HepG2 (cell line): ENCODE results near the gene RBM8A. TPM values are rescaled to one million over a fixed set of nuclear protein-coding genes. Genes with fewer than 3 reads are reported as not detected.

Experiments used
- CSRNP2 ChIP-seq: sonication (generic); formaldehyde crosslinking; conservative IDR thresholded peaks from 2 replicates; pipeline ENCODE4 v1.8.0; 2022; ENCODE audit warnings: low read depth, missing genetic modification reagents
- E2F1 ChIP-seq: sonication (generic); formaldehyde crosslinking; IDR thresholded peaks from 2 replicates; pipeline ENCODE4 v1.5.0; 2020; ENCODE audit warnings: missing genetic modification reagents
- ELF1 ChIP-seq: sonication (generic); formaldehyde crosslinking; IDR thresholded peaks from 2 replicates; pipeline ENCODE4 v1.4.0; 2020; ENCODE audit warnings: missing genetic modification reagents
- HOXD1 ChIP-seq: sonication (generic); formaldehyde crosslinking; IDR thresholded peaks from 2 replicates; pipeline ENCODE4 v1.5.0; 2020; ENCODE audit warnings: missing genetic modification reagents
- KDM5A ChIP-seq: fragments of 200-600 bp; sonication (generic); IDR thresholded peaks from 2 replicates; pipeline ENCODE4 v1.7.0; 2018; ENCODE audit warnings: antibody characterized with exemption, mild to moderate bottlenecking, low read length, borderline replicate concordance
- MZF1 ChIP-seq: sonication (generic); formaldehyde crosslinking; IDR thresholded peaks from 2 replicates; pipeline ENCODE4 v1.8.1; 2023; ENCODE audit warnings: mild to moderate bottlenecking, missing genetic modification reagents, borderline replicate concordance
- NONO ChIP-seq, 2 experiments: fragments of 450-650 bp in 1 of 2; sonication (generic) in 1 of 2; formaldehyde crosslinking in 1 of 2; IDR thresholded peaks in 1 of 2; conservative IDR thresholded peaks in 1 of 2; 2 replicates each; pipeline versions ENCODE4 v1.6.1 to v1.8.0; 2017 to 2022; ENCODE audit warnings: mild to moderate bottlenecking in 1 of 2, missing genetic modification reagents in 1 of 2, moderate library complexity in 1 of 2
- NR1H2 ChIP-seq: sonication (generic); formaldehyde crosslinking; IDR thresholded peaks from 2 replicates; pipeline ENCODE4 v1.8.1; 2022; ENCODE audit warnings: low read depth, missing genetic modification reagents, borderline replicate concordance
- RCOR2 ChIP-seq: IDR thresholded peaks from 2 replicates; pipeline ENCODE4 v1.6.1; 2016; ENCODE audit warnings: missing biosample characterization, missing genetic modification reagents
- SMARCE1 ChIP-seq: fragments of 450-650 bp; IDR thresholded peaks from 2 replicates; pipeline ENCODE4 v1.6.1; 2017; ENCODE audit warnings: borderline replicate concordance
- THRA ChIP-seq: sonication (generic); formaldehyde crosslinking; IDR thresholded peaks from 2 replicates; pipeline ENCODE4 v1.4.0; 2020; ENCODE audit warnings: missing genetic modification reagents, borderline replicate concordance
- TRAFD1 ChIP-seq: sonication (generic); formaldehyde crosslinking; IDR thresholded peaks from 2 replicates; pipeline ENCODE4 v1.5.1; 2020; ENCODE audit warnings: missing genetic modification reagents, mild to moderate bottlenecking, borderline replicate concordance
- ZFAT ChIP-seq: sonication (generic); formaldehyde crosslinking; conservative IDR thresholded peaks from 2 replicates; pipeline ENCODE4 v1.8.1; 2023; ENCODE audit warnings: missing genetic modification reagents, inconsistent platforms
- ZNF460 ChIP-seq: sonication (generic); formaldehyde crosslinking; IDR thresholded peaks from 2 replicates; pipeline ENCODE4 v1.5.1; 2020; ENCODE audit warnings: missing genetic modification reagents, mild to moderate bottlenecking, borderline replicate concordance
- ZNF609 ChIP-seq: sonication (generic); formaldehyde crosslinking; IDR thresholded peaks from 2 replicates; pipeline ENCODE4 v1.4.0; 2020; ENCODE audit warnings: mild to moderate bottlenecking, missing genetic modification reagents, borderline replicate concordance
- ZNF660 ChIP-seq: sonication (generic); formaldehyde crosslinking; IDR thresholded peaks from 2 replicates; pipeline ENCODE4 v1.5.1; 2020; ENCODE audit warnings: mild to moderate bottlenecking, low read depth, missing genetic modification reagents, borderline replicate concordance
- polyA plus RNA-seq, 8 experiments: library from polyadenylated mRNA; depleted of rRNA in 3 of 8; stranded (reverse) in 7 of 8; unstranded in 1 of 8; fragments of >200 nt; fragmentation: Illumina TruSeq in 4 of 8; extraction: Trizol in 4 of 8; gene quantifications; 2 replicates each; pipeline versions ENCODE4 v1.2.1 to v1.2.3, GENCODE V29; 2011 to 2016; ENCODE audit warnings: low read depth in 4 of 8, missing spikeins in 1 of 8, mixed read lengths in 1 of 8; ENCODE audit not compliant: insufficient read depth in 1 of 8
- total RNA-seq, 5 experiments: library from RNA; depleted of rRNA; stranded (reverse); fragments of >200 nt; fragmentation: Illumina TruSeq; extraction: Trizol; gene quantifications; 2 replicates each; pipeline ENCODE4 v1.2.3, GENCODE V29; 2016; ENCODE audit warnings: low read depth in 1 of 5

Gene RBM8A
- total and polyA plus RNA-seq, 2 of the 13 experiments (the other 11 are each of a cell fraction or from before 2014, with no cell fraction given): 106 to 162 TPM

- TF ChIP-seq ZFAT (CRISPR knock-in tag) (no peak), TRAFD1 (no peak), ZNF609 (CRISPR knock-in tag) (peak; percentile 54; the same call in 1 of the 2 replicates), HOXD1 (CRISPR knock-in tag) (no peak), ZNF460 (CRISPR knock-in tag) (no peak), SMARCE1 (no peak), ELF1 (CRISPR knock-in tag) (peak; percentile 89), CSRNP2 (CRISPR knock-in tag) (no peak), NR1H2 (CRISPR knock-in tag) (no peak), THRA (peak; percentile 73), ZNF660 (CRISPR knock-in tag) (no peak), MZF1 (CRISPR knock-in tag) (no peak), E2F1 (no peak), RCOR2 (CRISPR knock-in tag) (peak; percentile 79), KDM5A (no peak), NONO (IDR thresholded peaks at IDR 0.05) (no peak), NONO (CRISPR knock-in tag; conservative IDR thresholded peaks at IDR 0.05) (no peak)
Observed at GRCh38 chr1:145891587-145892485, 35.4 kb downstream of the RBM8A start (continued).
